HG03439 (cell line): ENCODE results near the gene CDKN3.
"Not testable (repeated sequence)": the region's sequence is repeated elsewhere in the genome, so short reads cannot be mapped to it uniquely, and the experiment has no call there.

Experiments
- ATAC-seq: cut with Tn5 transposase; IDR thresholded peaks from one replicate; pipeline ENCODE4 v1.9.1; 2021; ENCODE audit warnings: mild to moderate bottlenecking, moderate library complexity; ENCODE audit not compliant: unreplicated experiment

Gene CDKN3

GRCh38 chr14:54420478-54421142 is 23.8 kb downstream of the CDKN3 start:
- no peak for ATAC-seq

GRCh38 chr14:54423991-54424390 is 27.2 kb downstream of the CDKN3 start:
- ATAC-seq: no peak

GRCh38 chr14:54424479-54424901 is 27.7 kb downstream of the CDKN3 start:
- no peak for ATAC-seq

- no peak for ATAC-seq
These were observed 28.3 kb downstream of the CDKN3 start for GRCh38 chr14:54425068-54425467.

- no peak for ATAC-seq
These were observed 28.9 kb downstream of the CDKN3 start for GRCh38 chr14:54425537-54426274.

- no peak for ATAC-seq
These were observed 31.1 kb downstream of the CDKN3 start for GRCh38 chr14:54427871-54428270.

- no peak for ATAC-seq
These were observed 31.7 kb downstream of the CDKN3 start for GRCh38 chr14:54428527-54428926.

- peak; percentile 45 for ATAC-seq
These were observed 38.7 kb downstream of the CDKN3 start for GRCh38 chr14:54435500-54435981.

- ATAC-seq: not testable (repeated sequence)
These were observed 41.1 kb downstream of the CDKN3 start for GRCh38 chr14:54437954-54438353.

- ATAC-seq: no peak
These were observed 41.9 kb downstream of the CDKN3 start for GRCh38 chr14:54438703-54439102.

- no peak for ATAC-seq
These were observed 43.2 kb downstream of the CDKN3 start for GRCh38 chr14:54440037-54440436.

- no peak for ATAC-seq
These were observed 43.7 kb downstream of the CDKN3 start for GRCh38 chr14:54440476-54440872.

- ATAC-seq: peak; percentile 92
These were observed 44.4 kb downstream of the CDKN3 start, which contains the start of gene CNIH1 for GRCh38 chr14:54440873-54441868. Gene CNIH1 (minus strand): TSS chr14:54441374. CDS start chr14:54441327, 47 bp downstream.

GRCh38 chr14:54442961-54443360 is 46.2 kb downstream of the CDKN3 start:
- ATAC-seq: not testable (repeated sequence)

- ATAC-seq: no peak
These were observed 47.2 kb downstream of the CDKN3 start for GRCh38 chr14:54443981-54444380.

- no peak for ATAC-seq
These were observed 47.9 kb downstream of the CDKN3 start for GRCh38 chr14:54444681-54445080.

GRCh38 chr14:54446161-54446693 is 49.4 kb downstream of the CDKN3 start:
- no peak for ATAC-seq

GRCh38 chr14:54447231-54447692 is 50.5 kb downstream of the CDKN3 start:
- no peak for ATAC-seq

- peak; percentile 64 for ATAC-seq
These were observed 53.7 kb downstream of the CDKN3 start for GRCh38 chr14:54450535-54450934.

GRCh38 chr14:54451121-54451601 is 54.4 kb downstream of the CDKN3 start:
- no peak for ATAC-seq
